Stimulated activated CD4-positive, alpha-beta T cell treated with anti-CD3 and anti-CD28 coated beads, Interleukin-4, amount 100 ng/mL, for 1 hour (primary cell): ENCODE measurements around the gene APOBEC3B.
"Not testable (repeated sequence)": the region's sequence is repeated elsewhere in the genome, so short reads cannot be mapped to it uniquely, and the experiment has no call there.

ENCODE experiments used
- DNase-seq: peaks from one replicate; pipeline ENCODE4 v3.0.0-alpha.2; 2020

APOBEC3B gene

DNA sequence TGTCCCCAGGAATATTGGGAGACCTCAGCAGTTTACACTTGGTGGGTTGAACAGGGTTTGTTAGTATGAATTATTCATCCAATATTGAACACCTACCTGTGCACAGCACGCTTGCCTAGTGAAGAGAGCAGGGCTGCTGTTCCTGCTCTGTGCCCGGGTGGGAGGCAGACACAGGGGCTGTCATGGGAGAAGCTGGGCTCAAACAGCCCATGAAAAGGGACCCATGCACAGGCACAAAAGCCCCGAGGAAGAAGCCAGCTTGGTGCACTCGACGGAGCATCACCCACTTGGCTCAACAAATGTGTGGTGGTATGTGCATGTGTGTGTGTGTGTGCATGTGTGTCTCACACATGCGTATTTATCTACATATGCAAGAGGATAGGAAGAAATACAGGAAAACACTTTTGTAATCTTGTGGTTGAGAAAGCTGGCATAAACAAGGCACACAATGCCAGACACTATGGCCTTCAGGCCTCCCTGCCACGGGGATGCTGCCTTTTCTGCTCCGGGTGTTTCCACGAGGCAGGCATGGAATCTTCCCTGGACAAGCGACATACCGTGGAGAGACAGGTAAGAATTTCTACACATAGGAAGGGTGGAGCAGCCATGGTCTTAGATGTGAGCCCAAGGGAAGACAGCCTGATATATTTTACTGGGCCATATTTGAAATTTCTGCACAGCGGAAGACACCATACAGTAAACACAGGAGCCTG, 29.7 kb upstream of the APOBEC3B start:
- DNase-seq = no peak

DNA sequence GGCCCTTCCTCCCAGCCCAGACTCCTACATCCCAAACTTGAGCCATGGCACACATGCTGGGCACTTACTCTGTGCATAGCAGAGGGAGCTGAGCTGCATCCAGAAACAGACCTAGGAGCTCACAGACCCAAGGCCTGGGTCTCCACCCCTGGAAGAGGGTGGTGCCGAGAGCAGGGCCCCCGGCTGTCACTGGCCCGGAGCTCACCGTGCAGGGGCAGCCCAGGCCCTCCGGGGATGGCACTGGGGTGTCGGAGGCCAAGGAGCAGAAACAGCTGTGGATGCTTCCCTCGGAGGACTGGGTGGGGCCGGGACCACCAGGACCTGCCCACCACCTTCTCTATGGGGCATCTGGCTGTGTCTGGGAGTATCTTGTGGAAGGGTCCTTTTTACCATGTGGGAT, 29.1 kb upstream of the APOBEC3B start:
- DNase-seq = no peak

GRCh38 chr22:38953577-38954413, 28.4 kb upstream of the APOBEC3B start:
- DNase-seq = peak; percentile 60

GRCh38 chr22:38954414-38955043, 27.6 kb upstream of the APOBEC3B start:
- DNase-seq = no peak

DNA sequence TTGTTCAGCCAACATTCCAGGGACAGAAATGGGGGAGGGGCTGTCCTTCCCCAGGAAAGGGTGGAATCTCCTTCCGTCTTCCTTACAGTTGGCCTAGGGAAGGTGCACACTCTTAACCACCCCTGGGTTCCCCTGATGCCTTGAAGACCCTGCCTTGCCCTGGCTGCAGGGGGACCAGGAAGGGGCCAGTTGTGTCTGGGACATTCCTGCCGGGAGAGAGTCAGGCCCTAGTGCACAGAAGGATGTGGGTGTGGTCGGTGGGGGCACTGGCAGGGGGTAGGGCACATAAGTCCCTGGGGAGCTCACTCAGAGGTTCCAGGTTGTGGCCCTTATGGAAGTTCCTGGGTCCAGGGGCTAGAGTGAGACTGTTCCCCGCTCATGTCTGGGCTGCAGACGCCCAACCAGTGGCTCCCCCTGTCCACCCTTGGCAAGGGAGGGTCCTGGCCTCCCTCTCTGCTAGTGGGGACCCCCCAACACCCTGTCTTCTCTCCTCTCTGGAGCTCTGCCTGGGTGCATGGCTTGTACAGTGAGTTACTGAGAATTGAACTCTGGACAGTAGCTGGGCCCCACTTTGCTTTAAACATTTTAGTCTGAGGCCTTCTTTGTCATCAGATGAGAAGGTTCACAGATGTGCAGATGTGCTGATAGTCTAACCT, 26.8 kb upstream of the APOBEC3B start:
- no peak for DNase-seq

GRCh38 chr22:38955926-38956325, 26.2 kb upstream of the APOBEC3B start:
- DNase-seq = no peak

GRCh38 chr22:38956551-38956950, 25.6 kb upstream of the APOBEC3B start:
- no peak for DNase-seq

GRCh38 chr22:38957046-38957770, 24.9 kb upstream of the APOBEC3B start, which contains the start of gene APOBEC3A:
APOBEC3A (plus strand) TSS chr22:38957609; CDS start chr22:38957692, 83 bp downstream.
- DNase-seq = no peak

DNA sequence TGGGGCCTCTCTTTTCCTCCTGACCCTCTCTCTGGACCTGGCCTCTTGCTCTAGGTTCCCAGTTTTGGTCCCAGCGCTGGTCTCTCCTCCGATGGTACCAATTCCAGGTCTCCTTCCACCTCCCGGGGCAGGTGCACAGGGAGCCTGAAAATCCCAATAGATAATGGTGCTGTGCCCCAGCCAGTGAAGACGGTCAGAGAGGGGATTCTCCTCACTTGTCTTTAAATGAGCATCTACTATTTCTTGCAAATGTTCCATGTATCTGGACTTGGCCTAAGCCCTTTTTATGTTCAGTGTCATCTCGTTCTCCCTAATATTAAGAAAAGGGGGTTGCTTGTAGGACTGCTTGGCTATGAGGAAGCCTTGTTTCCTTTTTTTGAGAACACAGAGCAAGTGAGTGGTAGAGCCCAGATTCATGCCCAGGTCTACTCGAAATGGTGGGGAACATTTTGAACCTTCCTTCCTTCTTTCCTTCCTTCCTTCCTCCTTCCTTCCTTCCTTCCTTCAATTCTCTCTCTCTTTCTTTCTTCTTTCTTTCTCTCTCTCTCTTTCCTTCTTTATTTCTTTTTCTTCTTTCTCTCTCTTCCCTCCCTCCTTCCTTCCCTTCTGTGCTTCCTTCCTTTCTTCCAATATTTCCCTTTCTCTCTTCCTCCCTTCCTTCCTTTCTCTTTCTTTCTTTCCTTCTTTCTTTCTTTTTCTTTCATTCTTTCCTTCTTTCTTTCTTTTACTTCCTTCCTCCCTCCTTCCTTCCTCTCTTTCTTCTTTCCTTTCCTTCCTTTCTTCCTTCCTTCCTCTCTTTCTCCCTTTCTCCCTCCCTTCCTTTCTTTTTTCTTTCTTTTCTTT, 24.1 kb upstream of the APOBEC3B start:
- no peak for DNase-seq

- DNase-seq = not testable (repeated sequence)
Observed at GRCh38 chr22:38958651-38958943, 23.6 kb upstream of the APOBEC3B start.

DNA sequence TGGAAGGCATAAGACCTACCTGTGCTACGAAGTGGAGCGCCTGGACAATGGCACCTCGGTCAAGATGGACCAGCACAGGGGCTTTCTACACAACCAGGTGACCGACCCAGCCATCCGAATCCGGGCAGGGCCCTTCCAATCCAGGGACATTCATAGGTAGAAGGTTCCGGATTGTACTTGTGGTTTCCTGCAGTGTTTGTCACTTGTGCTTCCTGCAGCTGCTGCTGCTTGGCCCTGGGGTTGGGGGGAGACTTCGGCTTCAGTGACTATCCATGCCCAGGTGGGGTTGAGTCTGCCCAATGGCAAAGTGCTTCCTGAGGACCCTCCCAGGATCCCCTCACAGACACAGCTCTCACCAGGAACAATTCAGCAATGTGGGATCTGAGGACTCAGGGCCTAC, 22.6 kb upstream of the APOBEC3B start:
- DNase-seq = no peak

DNA sequence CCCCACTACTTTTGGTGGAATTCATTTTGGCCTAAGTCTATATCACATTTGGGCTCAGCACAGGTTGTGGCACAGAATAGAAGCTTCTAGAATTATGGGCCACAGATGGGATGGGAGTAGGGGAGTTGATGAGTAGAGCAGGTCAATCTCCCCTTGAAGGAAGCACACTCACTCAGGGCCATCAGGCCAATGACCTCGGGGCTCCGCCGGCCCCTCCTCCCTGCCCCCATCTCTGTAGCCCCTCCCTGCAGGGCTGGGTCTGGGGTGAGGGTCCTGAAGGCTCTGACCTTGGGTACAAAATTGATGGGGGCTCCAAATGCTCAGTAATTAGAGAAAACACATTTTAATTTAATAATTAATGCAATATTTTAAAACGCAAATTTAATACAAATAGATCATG, 21.5 kb upstream of the APOBEC3B start:
- DNase-seq = not testable (repeated sequence)

- not testable (repeated sequence) for DNase-seq
Observed at GRCh38 chr22:38963291-38963738, 18.8 kb upstream of the APOBEC3B start.

DNA sequence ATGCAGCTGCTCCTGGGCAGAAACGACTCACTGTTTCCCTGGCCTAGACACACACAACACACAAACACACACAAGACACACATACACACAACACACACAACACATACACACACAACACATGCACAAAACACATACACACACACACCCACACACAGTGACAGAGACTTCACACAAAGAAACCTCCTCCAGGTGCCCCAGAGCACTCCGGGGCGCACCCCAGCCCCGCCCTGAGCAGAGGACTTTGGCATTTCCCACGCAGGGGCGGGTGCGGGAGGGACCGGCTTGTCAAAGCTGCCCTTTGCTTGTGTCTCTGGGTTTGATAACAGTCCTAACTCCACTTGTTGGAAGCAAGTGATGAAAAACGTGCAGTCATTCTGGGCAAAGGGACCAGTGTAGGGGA, 18.3 kb upstream of the APOBEC3B start:
- no peak for DNase-seq

DNA sequence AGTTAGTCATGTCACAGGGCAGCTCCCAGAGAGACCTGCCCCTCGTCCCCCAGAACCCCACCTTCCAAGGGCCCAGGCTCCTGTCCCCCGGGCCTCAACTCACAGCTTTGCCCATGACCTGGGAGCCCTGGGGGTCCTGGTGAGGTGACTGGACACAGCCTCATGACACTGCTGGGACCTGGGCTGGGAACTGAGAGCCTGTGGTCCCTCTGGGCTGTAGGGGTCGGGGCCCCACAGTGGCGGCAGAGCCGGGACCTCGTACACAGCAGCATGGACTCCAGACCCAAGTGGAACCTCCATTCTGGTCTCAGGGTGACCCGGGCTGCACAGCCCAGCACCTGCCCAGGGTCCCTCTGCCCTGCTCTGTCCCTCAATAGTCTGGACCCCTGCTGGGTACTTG, 17.8 kb upstream of the APOBEC3B start:
- no peak for DNase-seq

- DNase-seq = no peak
Observed at GRCh38 chr22:38964989-38965388, 17.2 kb upstream of the APOBEC3B start.

GRCh38 chr22:38965614-38966379, 16.4 kb upstream of the APOBEC3B start:
- DNase-seq = no peak

DNA sequence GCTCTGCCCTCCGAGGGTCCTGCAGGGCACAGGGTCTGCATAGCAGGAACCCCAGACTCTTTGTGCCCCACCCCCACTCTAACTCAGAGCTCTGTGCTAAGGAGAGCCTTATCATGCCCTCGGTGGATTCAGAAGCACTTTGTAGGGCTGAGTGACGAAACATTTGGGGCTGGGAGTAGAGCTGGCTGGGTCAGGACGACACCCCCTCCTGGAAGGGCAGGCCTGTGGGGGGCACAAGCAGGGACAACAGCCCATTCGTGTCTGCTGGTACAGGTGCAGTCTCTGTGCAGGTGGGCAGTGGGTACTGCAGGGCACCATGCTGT, 15.8 kb upstream of the APOBEC3B start:
- no peak for DNase-seq

GRCh38 chr22:38966942-38967341, 15.2 kb upstream of the APOBEC3B start:
- no peak for DNase-seq

GRCh38 chr22:38967451-38968450, 14.4 kb upstream of the APOBEC3B start:
- no peak for DNase-seq
